ENCODE results near the gene CTNNA2. TPM values are rescaled to one million over a fixed set of nuclear protein-coding genes. Genes with fewer than 3 reads are reported as not detected.

The CTNNA2 gene
- total RNA-seq, 1 donor from 2014 or later, result not detected

DNA sequence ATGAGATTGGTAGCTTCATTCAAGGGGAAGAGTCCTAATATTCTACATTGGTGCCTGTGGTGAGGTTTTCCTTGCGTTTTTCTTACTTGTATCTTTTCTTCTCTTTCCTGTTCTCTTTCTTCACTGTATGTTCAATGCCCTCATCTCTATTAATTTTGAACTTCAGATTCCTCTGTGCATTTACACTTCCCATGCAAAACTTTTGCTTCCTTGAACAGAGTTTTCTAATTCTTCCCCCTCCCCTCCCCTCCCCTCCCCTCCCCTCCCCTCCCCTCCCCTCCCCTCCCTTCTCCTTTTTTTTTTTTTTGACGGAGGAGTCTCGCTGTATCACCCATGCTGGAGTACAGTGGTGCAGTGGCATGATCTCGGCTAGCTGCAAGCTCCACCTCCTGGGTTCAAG, 403.4 kb downstream of the CTNNA2 start:
- DNase-seq (ENCODE audit: low read depth in 2 of 2), result no peak

GRCh38 chr2:79920512-79921076, 407.7 kb downstream of the CTNNA2 start:
- DNase-seq (ENCODE audit: low read depth in 2 of 2), result no peak

GRCh38 chr2:79929624-79930023, 416.8 kb downstream of the CTNNA2 start:
- DNase-seq (ENCODE audit: low read depth in 2 of 2), result no peak

DNA sequence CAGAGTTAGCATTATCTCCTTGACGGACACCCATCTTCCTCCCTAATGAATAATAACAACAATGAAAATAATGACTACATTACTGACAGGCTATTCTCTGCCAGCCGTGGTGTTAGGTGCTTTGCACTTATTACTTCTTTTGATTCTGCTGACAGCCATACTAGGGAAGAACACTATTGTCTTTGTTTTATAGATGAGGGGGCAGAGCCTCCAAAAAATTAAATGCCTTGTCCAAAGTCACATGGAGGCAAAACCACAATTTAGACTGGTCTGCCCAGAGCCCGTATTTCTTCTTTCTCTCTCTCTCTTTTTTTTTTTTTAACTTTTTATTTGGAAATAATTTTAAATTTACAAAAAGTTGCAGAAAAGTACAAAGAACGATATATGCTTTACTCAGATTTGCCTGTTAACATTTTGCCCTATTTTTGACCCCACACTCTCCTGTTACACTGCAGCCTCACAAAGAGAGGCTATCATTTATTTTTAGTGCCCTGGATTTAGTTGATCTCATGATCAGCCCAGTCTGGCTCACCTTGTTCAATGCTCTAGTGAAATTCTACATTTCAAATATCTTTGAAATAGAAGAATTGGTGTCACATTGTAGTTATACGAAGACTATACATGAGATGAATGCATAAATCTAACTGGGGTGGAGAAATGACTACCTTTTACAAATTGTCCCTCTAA, 422.3 kb downstream of the CTNNA2 start:
- DNase-seq (ENCODE audit: low read depth in 2 of 2), result no peak

- peak; percentile 44 to 62 for DNase-seq (ENCODE audit: low read depth in 2 of 2)
Observed at GRCh38 chr2:79935771-79936657, 423.2 kb downstream of the CTNNA2 start.

- DNase-seq (ENCODE audit: low read depth in 2 of 2), result no peak
Observed at GRCh38 chr2:79936715-79937114, 423.9 kb downstream of the CTNNA2 start.

DNA sequence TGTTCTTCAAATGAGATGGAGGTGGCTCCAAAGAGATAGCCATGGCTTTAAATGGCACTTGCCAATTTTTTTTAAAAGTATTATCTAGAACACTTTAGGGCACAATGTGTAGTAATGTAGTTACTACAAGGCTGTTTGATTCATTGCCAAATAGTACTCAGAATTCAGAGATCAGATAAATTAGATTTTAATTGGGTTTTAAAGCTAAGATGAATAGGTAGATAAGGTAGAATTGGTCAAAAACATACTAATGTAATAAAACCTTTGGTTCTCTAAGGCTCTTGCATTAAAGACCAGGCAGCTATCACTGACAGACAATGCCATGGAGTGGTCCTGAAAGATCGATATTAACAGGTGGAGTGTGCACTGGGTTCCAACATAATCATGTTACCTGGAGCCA, 425.8 kb downstream of the CTNNA2 start:
- no peak for DNase-seq (ENCODE audit: low read depth in 2 of 2)

GRCh38 chr2:79940364-79940763, 427.5 kb downstream of the CTNNA2 start:
- DNase-seq (ENCODE audit: low read depth in 2 of 2), result no peak

GRCh38 chr2:79941179-79941578, 428.3 kb downstream of the CTNNA2 start:
- DNase-seq (ENCODE audit: low read depth in 2 of 2), result no peak

GRCh38 chr2:79944205-79944604, 431.4 kb downstream of the CTNNA2 start:
- no peak for DNase-seq (ENCODE audit: low read depth in 2 of 2)

- DNase-seq (ENCODE audit: low read depth in 2 of 2), result no peak
Observed at GRCh38 chr2:79945653-79946445, 433.0 kb downstream of the CTNNA2 start.

DNA sequence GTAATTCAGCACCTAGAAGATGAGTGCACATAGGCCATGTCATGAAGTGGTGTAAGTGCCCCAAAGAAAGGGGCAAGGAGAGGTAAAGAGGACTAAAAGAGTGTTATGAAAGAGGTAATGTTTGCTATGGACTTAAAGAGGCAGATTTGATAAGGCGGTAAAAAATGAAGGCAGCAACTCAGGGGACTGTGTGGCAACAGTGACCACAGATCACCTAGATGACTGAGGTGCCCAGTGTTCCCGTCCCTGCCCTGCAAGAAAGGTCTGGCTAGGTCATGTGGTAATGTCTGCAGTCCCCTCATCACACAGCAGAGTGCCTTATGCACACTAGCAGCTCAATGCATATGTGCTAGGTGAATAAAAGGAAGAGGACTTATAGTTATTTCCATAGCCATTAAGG, 434.9 kb downstream of the CTNNA2 start:
- DNase-seq (ENCODE audit: low read depth in 2 of 2), result no peak

GRCh38 chr2:79950526-79950925, 437.7 kb downstream of the CTNNA2 start:
- no peak for DNase-seq (ENCODE audit: low read depth in 2 of 2)

- no peak for DNase-seq (ENCODE audit: low read depth in 2 of 2)
Observed at GRCh38 chr2:79952616-79953015, 439.8 kb downstream of the CTNNA2 start.

DNA sequence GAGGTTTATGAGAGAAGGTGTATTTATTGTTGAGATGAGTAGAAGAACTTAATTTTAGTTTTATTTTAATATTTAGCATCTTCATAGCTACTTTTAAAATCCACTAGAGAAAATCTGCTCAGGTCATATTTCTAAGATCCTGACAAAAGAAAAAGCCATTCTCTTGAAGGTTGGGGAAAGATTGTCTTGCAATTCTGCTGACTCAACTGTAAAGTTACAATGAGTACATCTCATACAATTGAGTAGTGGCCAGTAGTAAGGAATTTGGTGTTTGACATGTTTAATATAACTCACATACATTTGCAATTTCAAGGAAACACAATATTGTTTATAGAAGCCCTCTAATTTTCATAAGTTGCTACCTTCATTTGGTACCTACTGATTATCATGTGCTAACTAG, 447.2 kb downstream of the CTNNA2 start:
- no peak for DNase-seq (ENCODE audit: low read depth in 2 of 2)

- DNase-seq (ENCODE audit: low read depth in 2 of 2), result no peak
Observed at GRCh38 chr2:79960519-79960918, 447.7 kb downstream of the CTNNA2 start.

GRCh38 chr2:79964966-79965365, 452.1 kb downstream of the CTNNA2 start:
- DNase-seq (ENCODE audit: low read depth in 2 of 2), result no peak

DNA sequence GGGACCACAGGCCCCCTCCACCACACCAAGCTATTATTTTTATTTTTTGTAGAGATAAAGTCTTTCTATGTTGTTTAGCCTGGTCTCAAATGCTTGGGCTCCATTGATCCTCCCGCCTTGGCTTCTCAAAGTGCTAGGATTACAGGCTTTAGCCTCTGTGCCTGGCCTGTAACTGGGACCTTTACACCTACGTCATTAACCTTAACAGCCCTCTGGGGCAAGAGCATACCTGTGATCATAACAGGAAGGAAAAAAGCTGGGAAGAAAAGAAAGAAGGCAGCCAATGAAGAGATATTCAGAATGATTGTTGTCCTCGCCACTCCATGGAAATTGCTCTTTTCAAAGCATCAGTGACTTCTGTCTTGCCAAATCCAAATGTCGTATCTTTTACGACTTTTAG, 453.5 kb downstream of the CTNNA2 start:
- no peak for DNase-seq (ENCODE audit: low read depth in 2 of 2)

GRCh38 chr2:79966882-79967281, 454.0 kb downstream of the CTNNA2 start:
- no peak for DNase-seq (ENCODE audit: low read depth in 2 of 2)

- no peak for DNase-seq (ENCODE audit: low read depth in 2 of 2)
Observed at GRCh38 chr2:79971807-79972206, 459.0 kb downstream of the CTNNA2 start.

DNA sequence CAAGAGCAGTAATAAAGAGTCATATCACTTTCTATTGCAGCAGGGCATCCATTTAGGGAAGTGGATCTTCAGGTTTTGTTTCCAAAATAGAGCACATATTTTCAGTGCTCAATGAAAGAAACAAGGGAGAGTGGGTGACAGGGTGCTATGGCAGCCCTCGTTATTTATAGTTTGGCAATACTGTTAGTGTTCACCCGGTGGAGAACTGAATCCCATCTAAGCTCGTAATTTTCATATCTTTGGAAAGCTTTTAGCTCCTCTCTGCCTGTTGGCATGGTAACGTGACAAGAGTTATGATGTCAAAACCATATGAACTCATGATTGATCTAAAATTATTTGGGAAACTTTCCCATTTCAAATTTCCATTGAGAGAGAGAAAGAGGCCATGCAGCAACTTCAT, 459.8 kb downstream of the CTNNA2 start:
- DNase-seq (ENCODE audit: low read depth in 2 of 2), result no peak

Data from lung microvascular endothelial cell (primary cell).